Fibroblast of the aortic adventitia (primary cell): Measurements from ENCODE around the gene RAD51B. TPM values are rescaled to one million over a fixed set of nuclear protein-coding genes. Genes with fewer than 3 reads are reported as not detected.

Experiments used
- DNase-seq: peaks from one replicate; pipeline ENCODE4 v3.0.0-alpha.2; 2010; ENCODE audit warnings: low read depth
- H3K4me3 ChIP-seq: 2 replicates; pipeline ENCODE4 v1.5.1; 2011; ENCODE audit warnings: low read depth, mild to moderate bottlenecking, control low read depth, low read length, moderate library complexity
- CTCF ChIP-seq: IDR thresholded peaks from 2 replicates; pipeline ENCODE4 v1.5.1; 2011; ENCODE audit warnings: mild to moderate bottlenecking, low read length, control low read depth, inconsistent platforms; ENCODE audit not compliant: insufficient read depth
- total RNA-seq: library from RNA; depleted of rRNA; stranded (reverse); fragments of >200 nt; gene quantifications from 2 replicates; pipeline ENCODE4 v1.2.3, GENCODE V29; 2012; ENCODE audit warnings: low replicate concordance

Gene RAD51B
- total RNA-seq, 1 donor: 28.7 TPM

GRCh38 chr14:68337279-68337678 is 517.7 kb downstream of the RAD51B start:
- no peak for DNase-seq
- TF ChIP-seq CTCF: no peak
- H3K4me3 ChIP-seq: no peak overlapping the region

GRCh38 chr14:68340262-68340661 is 520.7 kb downstream of the RAD51B start:
- no peak for TF ChIP-seq CTCF
- DNase-seq: no peak
- no peak overlapping the region for H3K4me3 ChIP-seq

DNA sequence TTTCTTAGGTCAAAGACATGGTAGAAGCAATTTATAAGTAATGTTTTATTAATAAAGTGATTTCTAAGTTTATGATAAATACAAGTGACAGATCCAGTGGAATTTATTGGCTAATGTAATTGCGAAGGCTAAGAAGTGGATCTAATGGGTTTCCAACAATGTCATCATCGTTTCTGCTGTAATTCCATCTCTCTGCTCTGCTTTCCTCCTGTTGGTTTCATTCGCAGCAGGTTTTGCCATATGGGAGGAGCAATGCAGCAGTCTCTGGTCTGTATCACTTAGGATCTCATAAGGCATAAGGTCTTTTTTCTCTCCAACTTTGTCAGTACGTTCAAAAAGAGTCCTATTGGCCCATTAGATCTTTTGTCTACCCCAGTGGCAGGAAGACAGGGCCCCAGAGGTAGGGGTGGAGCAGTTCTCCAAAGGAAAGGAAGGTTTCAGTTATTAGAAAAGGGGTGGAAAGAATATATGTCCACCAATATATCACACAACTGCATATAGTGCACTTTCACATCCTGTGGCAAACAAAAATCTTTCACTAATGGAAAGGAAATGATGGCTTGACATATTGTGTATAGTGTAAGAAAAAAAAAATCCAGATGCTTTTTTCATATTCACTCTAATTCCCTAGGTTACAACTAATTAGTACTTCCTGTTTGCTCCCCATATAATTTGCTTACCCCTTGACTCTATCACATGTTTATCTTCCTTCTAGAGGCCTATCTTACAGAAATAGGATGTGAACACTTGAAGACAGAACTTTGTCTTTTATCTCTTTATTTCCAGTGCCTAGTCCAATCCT is 522.0 kb downstream of the RAD51B start:
- H3K4me3 ChIP-seq: no peak overlapping the region
- DNase-seq: no peak
- TF ChIP-seq CTCF: no peak

- DNase-seq: no peak
- no peak for TF ChIP-seq CTCF
- no peak overlapping the region for H3K4me3 ChIP-seq
Measured at GRCh38 chr14:68342216-68342763, 522.7 kb downstream of the RAD51B start.

DNA sequence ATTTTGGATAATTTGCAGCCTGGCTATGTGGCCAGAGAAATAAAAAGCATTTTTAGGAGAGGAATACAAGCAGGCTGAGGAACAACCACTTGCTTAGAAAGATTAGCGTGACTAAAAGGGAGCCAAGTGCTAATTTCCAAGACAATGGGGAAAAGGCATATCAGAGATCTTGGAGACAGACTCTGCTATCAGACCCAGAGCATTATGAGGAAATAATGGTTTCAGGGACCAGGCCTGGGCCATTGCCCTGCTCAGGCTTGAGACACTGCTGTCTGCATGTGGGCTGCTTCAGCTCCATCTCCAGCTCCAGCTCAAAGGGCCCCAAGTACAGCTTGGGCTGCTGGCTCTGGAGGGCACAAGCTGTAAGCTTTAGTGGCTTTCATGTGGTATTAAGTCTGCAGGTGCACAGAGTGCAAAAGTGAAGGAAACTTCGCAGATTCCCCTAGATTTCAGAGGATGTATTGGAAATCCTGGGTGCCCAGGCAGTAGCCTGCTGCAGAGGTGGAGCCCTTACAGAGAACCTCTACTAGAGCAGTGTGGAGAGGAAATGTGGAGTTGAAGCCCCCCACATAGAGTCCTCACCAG is 524.0 kb downstream of the RAD51B start:
- TF ChIP-seq CTCF: no peak
- no peak overlapping the region for H3K4me3 ChIP-seq
- no peak for DNase-seq

DNA sequence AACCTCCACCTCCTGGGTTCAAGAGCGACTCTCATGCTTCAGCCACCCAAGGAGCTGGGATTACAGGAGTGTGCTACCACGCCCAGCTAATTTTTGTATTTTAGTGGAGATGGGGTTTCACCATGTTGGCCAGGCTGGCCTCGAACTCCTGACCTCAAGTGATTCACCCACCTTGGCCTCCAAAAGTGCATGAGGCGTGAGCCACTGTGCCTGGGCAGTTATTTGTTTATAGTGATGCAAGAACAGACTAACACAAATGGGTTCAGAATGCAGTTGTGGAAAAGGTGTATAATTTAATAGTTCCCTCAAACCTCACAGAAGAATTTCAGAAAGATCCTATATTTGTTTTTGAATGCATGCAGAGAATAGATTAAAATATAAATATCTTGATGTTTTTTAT is 526.2 kb downstream of the RAD51B start:
- H3K4me3 ChIP-seq: no peak overlapping the region
- no peak for DNase-seq
- no peak for TF ChIP-seq CTCF
